Measurements from ENCODE around the gene TEX28. TPM values are rescaled to one million over a fixed set of nuclear protein-coding genes. Genes with fewer than 3 reads are reported as not detected.
"Not testable (repeated sequence)": the region's sequence is repeated elsewhere in the genome, so short reads cannot be mapped to it uniquely, and the experiment has no call there.

Gene TEX28
- total RNA-seq, 2 donors from 2014 or later: not detected

- no peak for ATAC-seq
- no peak for DNase-seq (ENCODE audit: low spot score in 2 of 2)
- Mint-ChIP-seq H3K9me3 (no peaks in the 10 kb centered on the region), H3K27ac (peak overlapping the region in 1 of 2 donors; percentile 56), H3K36me3 (no peaks in the 10 kb centered on the region)
Observed at GRCh38 chrX:154317391-154317995, 22.6 kb upstream of the TEX28 start.

- H3K27ac Mint-ChIP-seq: no peak overlapping the region
- ATAC-seq (no peak), DNase-seq (ENCODE audit: low spot score in 2 of 2) (no peak)
- no peaks in the 10 kb centered on the region for H3K9me3 Mint-ChIP-seq
- no peaks in the 10 kb centered on the region for H3K36me3 Mint-ChIP-seq
Observed at GRCh38 chrX:154315416-154315815, 20.5 kb upstream of the TEX28 start.

- no peak for DNase-seq (ENCODE audit: low spot score in 2 of 2)
- Mint-ChIP-seq H3K9me3 (no peaks in the 10 kb centered on the region), H3K27ac (peak overlapping the region; percentile 85 to 93)
Observed at GRCh38 chrX:154313147-154313546, 18.2 kb upstream of the TEX28 start.

GRCh38 chrX:154312116-154312515 is 17.2 kb upstream of the TEX28 start:
- no peaks in the 10 kb centered on the region for H3K9me3 Mint-ChIP-seq
- ATAC-seq: no peak
- DNase-seq (ENCODE audit: low spot score in 2 of 2): no peak
- H3K36me3 Mint-ChIP-seq: no peaks in the 10 kb centered on the region
- H3K27ac Mint-ChIP-seq: no peak overlapping the region

More at GRCh38 chrX:154313147-154313546, 18.2 kb upstream of the TEX28 start:
- H3K36me3 Mint-ChIP-seq: no peaks in the 10 kb centered on the region
- peak; percentile 76 to 85 for ATAC-seq

- DNase-seq (ENCODE audit: low spot score in 2 of 2): no peak
- peak in 1 of 2 donors; percentile 29 for ATAC-seq
- Mint-ChIP-seq H3K27ac (no peak overlapping the region), H3K36me3 (no peaks in the 10 kb centered on the region), H3K9me3 (no peaks in the 10 kb centered on the region)
Observed at GRCh38 chrX:154310616-154311536, 16.0 kb upstream of the TEX28 start.

- Mint-ChIP-seq H3K9me3 (no peaks in the 10 kb centered on the region), H3K36me3 (no peaks in the 10 kb centered on the region), H3K27ac (no peak overlapping the region)
- no peak for ATAC-seq
- DNase-seq (ENCODE audit: low spot score in 2 of 2): no peak
Observed at GRCh38 chrX:154309041-154309775, 14.3 kb upstream of the TEX28 start.

- DNase-seq (ENCODE audit: low spot score in 2 of 2): peak; percentile 58 to 81
- Mint-ChIP-seq H3K9me3 (no peaks in the 10 kb centered on the region), H3K27ac (no peak overlapping the region), H3K36me3 (no peaks in the 10 kb centered on the region)
- peak; percentile 63 to 73 for ATAC-seq
Observed at GRCh38 chrX:154308108-154308946, 13.4 kb upstream of the TEX28 start.

- Mint-ChIP-seq H3K36me3 (no peaks in the 10 kb centered on the region), H3K27ac (no peak overlapping the region), H3K9me3 (no peaks in the 10 kb centered on the region)
- DNase-seq (ENCODE audit: low spot score in 2 of 2) (no peak), ATAC-seq (no peak)
Observed at GRCh38 chrX:154307202-154307601, 12.3 kb upstream of the TEX28 start.

- no peak for ATAC-seq
- no peaks in the 10 kb centered on the region for H3K36me3 Mint-ChIP-seq
- no peak overlapping the region for H3K27ac Mint-ChIP-seq
- no peak for DNase-seq (ENCODE audit: low spot score in 2 of 2)
- H3K9me3 Mint-ChIP-seq: no peaks in the 10 kb centered on the region
Observed at GRCh38 chrX:154305541-154306205, 10.7 kb upstream of the TEX28 start.

- H3K27ac Mint-ChIP-seq: no peak overlapping the region
- no peak for DNase-seq (ENCODE audit: low spot score in 2 of 2)
- no peaks in the 10 kb centered on the region for H3K36me3 Mint-ChIP-seq
- no peaks in the 10 kb centered on the region for H3K9me3 Mint-ChIP-seq
- ATAC-seq: no peak
Observed at GRCh38 chrX:154304846-154305245, 9.9 kb upstream of the TEX28 start.

- H3K9me3 Mint-ChIP-seq: no peaks in the 10 kb centered on the region
- H3K27ac Mint-ChIP-seq: no peak overlapping the region
- ATAC-seq: no peak
- DNase-seq (ENCODE audit: low spot score in 2 of 2): no peak
- no peaks in the 10 kb centered on the region for H3K36me3 Mint-ChIP-seq
Observed at GRCh38 chrX:154303476-154303875, 8.6 kb upstream of the TEX28 start.

GRCh38 chrX:154302998-154303397 is 8.1 kb upstream of the TEX28 start:
- DNase-seq (ENCODE audit: low spot score in 2 of 2); H3K27ac Mint-ChIP-seq; ATAC-seq; H3K9me3 Mint-ChIP-seq; H3K36me3 Mint-ChIP-seq: not testable (repeated sequence)

GRCh38 chrX:154300816-154301215 is 5.9 kb upstream of the TEX28 start:
- Mint-ChIP-seq H3K9me3 (no peaks in the 10 kb centered on the region), H3K27ac (no peak overlapping the region), H3K36me3 (no peaks in the 10 kb centered on the region)
- ATAC-seq (no peak), DNase-seq (ENCODE audit: low spot score in 2 of 2) (no peak)

- no peaks in the 10 kb centered on the region for H3K9me3 Mint-ChIP-seq
- H3K36me3 Mint-ChIP-seq: no peaks in the 10 kb centered on the region
- no peak overlapping the region for H3K27ac Mint-ChIP-seq
Observed at GRCh38 chrX:154298312-154298711, 3.4 kb upstream of the TEX28 start.

GRCh38 chrX:154296731-154297130 is 1.8 kb upstream of the TEX28 start:
- ATAC-seq (no peak), DNase-seq (ENCODE audit: low spot score in 2 of 2) (no peak)
- no peak overlapping the region for H3K27ac Mint-ChIP-seq
- H3K36me3 Mint-ChIP-seq: no peaks in the 10 kb centered on the region
- no peaks in the 10 kb centered on the region for H3K9me3 Mint-ChIP-seq

More at GRCh38 chrX:154298312-154298711, 3.4 kb upstream of the TEX28 start:
- ATAC-seq (no peak), DNase-seq (ENCODE audit: low spot score in 2 of 2) (no peak)
